Right atrium auricular region (tissue), 2 donors: Measurements from ENCODE around the gene SMCO1. TPM values are rescaled to one million over a fixed set of nuclear protein-coding genes. Genes with fewer than 3 reads are reported as not detected.
"Not testable (repeated sequence)": the region's sequence is repeated elsewhere in the genome, so short reads cannot be mapped to it uniquely, and the experiment has no call there.

Experiments
- DNase-seq: peaks from one replicate; pipeline ENCODE4 v3.0.0-alpha.2; 2019; ENCODE audit warnings: low spot score
- H3K27ac ChIP-seq, 2 donors: fragments of 200-600 bp; sonication (generic); 1 replicate in 1 of 2; 2 replicates in 1 of 2; pipeline ENCODE4 v1.5.1; 2016 to 2019
- H3K27me3 ChIP-seq, 2 donors: fragments of 200-600 bp; sonication (generic); one replicate each; pipeline versions ENCODE4 v1.5.1 to v1.6.0; 2017 to 2019
- H3K36me3 ChIP-seq: fragments of 200-600 bp; sonication (generic); one replicate; pipeline ENCODE4 v1.5.1; 2016
- H3K4me1 ChIP-seq, 2 donors: fragments of 200-600 bp; sonication (generic); one replicate each; pipeline versions ENCODE4 v1.5.1 to v1.6.0; 2017 to 2019
- H3K4me3 ChIP-seq, 2 donors: fragments of 200-600 bp; sonication (generic); 1 replicate in 1 of 2; 2 replicates in 1 of 2; pipeline ENCODE4 v1.5.1; 2017 to 2019; ENCODE audit warnings: mild to moderate bottlenecking in 1 of 2, moderate library complexity in 1 of 2
- H3K9me3 ChIP-seq, 2 donors: fragments of 200-600 bp; sonication (generic); one replicate each; pipeline ENCODE4 v1.5.1; 2019
- total RNA-seq, 2 donors: library from RNA; depleted of rRNA; stranded (reverse); fragments of >200 nt; gene quantifications; one replicate each; pipeline ENCODE4 v1.1.0, GENCODE V29; 2016
- TF ChIP-seq, protein P1 (sequence below), 2 donors: fragments of 200-600 bp; sonication (generic); IDR thresholded peaks; one replicate each; pipeline ENCODE4 v1.5.1; 2019; ENCODE audit warnings: antibody characterized with exemption in 2 of 2

The SMCO1 gene
- total RNA-seq, 2 donors from 2014 or later: 3.6 to 42.3 TPM

DNA sequence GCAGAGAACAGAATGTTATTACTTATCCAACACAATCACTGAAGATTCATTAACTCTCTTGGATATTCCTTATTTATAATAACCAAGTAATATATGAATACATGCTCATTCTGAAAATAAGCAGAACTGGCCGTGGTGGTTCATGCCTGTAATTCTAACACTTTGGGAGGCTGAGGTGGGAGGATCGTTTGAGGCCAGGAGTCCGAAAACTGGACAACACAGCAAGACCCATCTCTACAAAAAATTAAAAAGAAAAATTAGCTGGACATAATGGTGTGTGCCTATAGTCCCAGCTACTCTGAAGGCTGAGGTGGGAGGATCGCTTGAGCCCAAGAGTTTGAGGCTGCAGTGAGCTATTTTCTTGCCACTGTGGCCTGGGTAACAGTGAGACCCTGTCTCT is 37.5 kb downstream of the SMCO1 start:
- Histone ChIP-seq H3K4me1 (no peaks in the 10 kb centered on the region), H3K27me3 (no peaks in the 10 kb centered on the region), H3K27ac (no peak overlapping the region), H3K9me3 (no peaks in the 10 kb centered on the region), H3K36me3 (peaks cover 78% of the 10 kb centered on the region), H3K4me3 (no peak overlapping the region)
- TF ChIP-seq, protein P1, sequence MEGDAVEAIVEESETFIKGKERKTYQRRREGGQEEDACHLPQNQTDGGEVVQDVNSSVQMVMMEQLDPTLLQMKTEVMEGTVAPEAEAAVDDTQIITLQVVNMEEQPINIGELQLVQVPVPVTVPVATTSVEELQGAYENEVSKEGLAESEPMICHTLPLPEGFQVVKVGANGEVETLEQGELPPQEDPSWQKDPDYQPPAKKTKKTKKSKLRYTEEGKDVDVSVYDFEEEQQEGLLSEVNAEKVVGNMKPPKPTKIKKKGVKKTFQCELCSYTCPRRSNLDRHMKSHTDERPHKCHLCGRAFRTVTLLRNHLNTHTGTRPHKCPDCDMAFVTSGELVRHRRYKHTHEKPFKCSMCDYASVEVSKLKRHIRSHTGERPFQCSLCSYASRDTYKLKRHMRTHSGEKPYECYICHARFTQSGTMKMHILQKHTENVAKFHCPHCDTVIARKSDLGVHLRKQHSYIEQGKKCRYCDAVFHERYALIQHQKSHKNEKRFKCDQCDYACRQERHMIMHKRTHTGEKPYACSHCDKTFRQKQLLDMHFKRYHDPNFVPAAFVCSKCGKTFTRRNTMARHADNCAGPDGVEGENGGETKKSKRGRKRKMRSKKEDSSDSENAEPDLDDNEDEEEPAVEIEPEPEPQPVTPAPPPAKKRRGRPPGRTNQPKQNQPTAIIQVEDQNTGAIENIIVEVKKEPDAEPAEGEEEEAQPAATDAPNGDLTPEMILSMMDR (IDR thresholded peaks at IDR 0.05): no peak
- no peak for DNase-seq

DNA sequence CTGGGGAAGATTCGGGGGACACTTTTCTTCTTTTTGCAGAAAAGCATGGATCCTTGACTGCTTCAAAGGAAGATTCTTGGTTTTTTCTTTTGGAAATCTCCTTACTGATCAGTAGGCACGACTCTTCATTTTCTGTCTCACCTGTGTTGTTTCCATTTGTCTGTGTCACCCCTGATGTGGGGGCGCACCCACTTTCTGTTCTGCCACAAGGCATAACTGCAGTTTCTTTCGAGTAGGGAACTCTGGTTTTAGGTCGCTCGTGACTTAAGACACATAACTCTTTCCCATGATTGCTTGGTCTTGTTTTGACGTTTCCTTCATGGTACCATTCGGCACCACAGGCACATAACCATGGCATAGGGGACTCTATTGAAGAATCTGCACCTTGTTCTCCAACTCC is 42.9 kb downstream of the SMCO1 start:
- peaks cover 48% of the 10 kb centered on the region for H3K36me3 ChIP-seq
- TF ChIP-seq, protein P1 (IDR thresholded peaks at IDR 0.05): no peak
- H3K9me3 ChIP-seq: no peaks in the 10 kb centered on the region
- no peak for DNase-seq
- no peaks in the 10 kb centered on the region for H3K4me1 ChIP-seq
- H3K27ac ChIP-seq: no peak overlapping the region
- no peak overlapping the region for H3K4me3 ChIP-seq
- H3K27me3 ChIP-seq: no peaks in the 10 kb centered on the region

DNA sequence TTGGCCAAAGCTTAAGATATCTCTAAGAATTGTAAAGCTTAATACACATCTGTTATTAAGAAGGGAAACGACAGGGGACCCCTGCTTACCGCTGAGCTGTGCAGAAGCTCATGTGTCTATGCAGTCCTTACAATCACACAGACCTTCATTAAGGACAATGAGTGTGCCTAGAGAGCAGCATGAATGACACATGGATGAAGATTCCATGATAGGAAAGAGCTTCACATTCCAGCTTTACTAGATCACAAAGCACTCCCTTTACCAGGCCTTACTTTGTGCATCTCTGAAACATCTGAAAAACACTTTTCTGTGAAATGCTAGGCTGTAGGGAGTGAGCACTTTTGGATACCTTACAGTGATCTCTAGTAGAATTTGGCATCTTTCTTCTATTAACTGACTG is 43.6 kb downstream of the SMCO1 start:
- no peaks in the 10 kb centered on the region for H3K4me1 ChIP-seq
- H3K4me3 ChIP-seq: no peak overlapping the region
- peaks cover 42% of the 10 kb centered on the region for H3K36me3 ChIP-seq
- no peak for DNase-seq
- H3K27me3 ChIP-seq: no peaks in the 10 kb centered on the region
- TF ChIP-seq, protein P1 (IDR thresholded peaks at IDR 0.05): no peak
- no peak overlapping the region for H3K27ac ChIP-seq
- H3K9me3 ChIP-seq: no peaks in the 10 kb centered on the region

GRCh38 chr3:196470182-196470581 is 45.0 kb downstream of the SMCO1 start:
- not testable (repeated sequence) for H3K27me3 ChIP-seq, H3K27ac ChIP-seq, H3K4me3 ChIP-seq, H3K9me3 ChIP-seq, H3K4me1 ChIP-seq, DNase-seq
- H3K36me3 ChIP-seq: peaks cover 41% of the 10 kb centered on the region

- TF ChIP-seq, protein P1 (IDR thresholded peaks at IDR 0.05): no peak
- H3K36me3 ChIP-seq: no peaks in the 10 kb centered on the region
- H3K4me1 ChIP-seq: no peaks in the 10 kb centered on the region
- DNase-seq: no peak
- H3K9me3 ChIP-seq: no peaks in the 10 kb centered on the region
- H3K27me3 ChIP-seq: no peaks in the 10 kb centered on the region
- H3K4me3 ChIP-seq: no peak overlapping the region
- H3K27ac ChIP-seq: no peak overlapping the region
These were observed 51.3 kb downstream of the SMCO1 start for GRCh38 chr3:196463804-196464203.

GRCh38 chr3:196463478-196463756 is 51.7 kb downstream of the SMCO1 start:
- no peak for DNase-seq
- TF ChIP-seq, protein P1 (IDR thresholded peaks at IDR 0.05): no peak
- Histone ChIP-seq H3K27ac (no peak overlapping the region), H3K9me3 (no peaks in the 10 kb centered on the region), H3K27me3 (no peaks in the 10 kb centered on the region), H3K36me3 (no peaks in the 10 kb centered on the region), H3K4me3 (no peak overlapping the region), H3K4me1 (no peaks in the 10 kb centered on the region)

DNA sequence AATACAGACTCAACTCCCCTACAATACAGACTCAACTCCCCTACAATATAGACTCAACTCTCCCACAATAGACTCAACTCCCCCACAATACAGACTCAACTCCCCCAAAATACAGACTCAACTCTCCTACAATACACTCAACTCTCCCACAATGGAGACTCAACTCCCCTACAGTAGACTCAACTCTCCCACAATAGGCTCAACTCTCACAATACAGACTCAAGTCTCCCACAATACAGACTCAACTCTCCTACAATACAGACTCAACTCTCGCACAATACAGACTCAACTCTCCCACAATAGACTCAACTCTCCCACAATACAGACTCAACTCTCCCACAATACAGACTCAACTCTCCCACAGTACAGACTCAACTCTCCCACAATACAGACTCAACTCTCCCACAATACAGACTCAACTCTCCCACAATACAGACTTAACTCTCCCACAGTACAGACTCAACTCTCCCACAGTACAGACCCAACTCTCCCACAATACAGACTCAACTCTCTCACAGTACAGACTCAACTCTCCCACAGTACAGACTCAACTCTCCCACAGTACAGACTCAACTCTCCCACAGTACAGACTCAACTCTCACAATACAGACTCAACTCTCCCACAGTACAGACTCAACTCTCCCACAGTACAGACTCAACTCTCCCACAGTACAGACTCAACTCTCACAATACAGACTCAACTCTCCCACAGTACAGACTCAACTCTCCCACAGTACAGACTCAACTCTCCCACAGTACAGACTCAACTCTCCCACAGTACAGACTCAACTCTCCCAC is 52.3 kb downstream of the SMCO1 start:
- not testable (repeated sequence) for DNase-seq, H3K4me3 ChIP-seq, H3K9me3 ChIP-seq, H3K36me3 ChIP-seq, H3K27ac ChIP-seq, H3K4me1 ChIP-seq, H3K27me3 ChIP-seq
